Immature natural killer cell (primary cell): Measurements from ENCODE around the gene MEGF8. TPM values are rescaled to one million over a fixed set of nuclear protein-coding genes. Genes with fewer than 3 reads are reported as not detected.

Source experiments
- DNase-seq, 3 donors: peaks; one replicate each; pipeline ENCODE4 v3.0.0; 2022; ENCODE audit warnings: mixed read lengths in 1 of 3
- H3K27ac Mint-ChIP-seq, 6 donors: one replicate each; pipeline ENCODE4 v1.8.0; 2020; ENCODE audit warnings: mixed read lengths in 6 of 6, mild to moderate bottlenecking in 5 of 6, inconsistent platforms in 4 of 6, moderate library complexity in 3 of 6
- H3K27me3 Mint-ChIP-seq, 3 donors: one replicate each; pipeline ENCODE4 v1.8.0; 2020 to 2021; ENCODE audit warnings: low read depth in 3 of 3, mild to moderate bottlenecking in 3 of 3, mixed read lengths in 3 of 3, moderate library complexity in 3 of 3, inconsistent platforms in 1 of 3
- H3K36me3 Mint-ChIP-seq, 3 donors: one replicate each; pipeline ENCODE4 v1.8.0; 2020; ENCODE audit warnings: mixed read lengths in 3 of 3, inconsistent platforms in 2 of 3, mild to moderate bottlenecking in 2 of 3
- H3K4me1 Mint-ChIP-seq, 2 donors: one replicate each; pipeline ENCODE4 v1.8.0; 2020; ENCODE audit warnings: inconsistent platforms in 2 of 2, mild to moderate bottlenecking in 2 of 2, mixed read lengths in 2 of 2, moderate library complexity in 1 of 2
- H3K4me3 Mint-ChIP-seq, 5 donors: one replicate each; pipeline ENCODE4 v1.8.0; 2020; ENCODE audit warnings: mild to moderate bottlenecking in 5 of 5, mixed read lengths in 5 of 5, inconsistent platforms in 3 of 5, moderate library complexity in 3 of 5
- H3K9me3 Mint-ChIP-seq, 6 donors: one replicate each; pipeline ENCODE4 v1.8.0; 2020; ENCODE audit warnings: mild to moderate bottlenecking in 6 of 6, mixed read lengths in 6 of 6, inconsistent platforms in 4 of 6, moderate library complexity in 3 of 6
- polyA plus RNA-seq, 3 donors: library from polyadenylated mRNA; unstranded; fragments of 300-500 nt; fragmentation: Illumina TruSeq; gene quantifications; one replicate each; pipeline ENCODE4 v1.2.3, GENCODE V29; 2021

MEGF8 gene
- polyA plus RNA-seq, 3 donors from 2014 or later, result 0.12 to 0.56 TPM; not detected in 1

- Mint-ChIP-seq H3K27me3 (peaks cover 5 to 8% (median 7%) of the 10 kb centered on the region in 3 donors), H3K4me1 (peaks cover 19 to 20% of the 10 kb centered on the region in 2 donors), H3K4me3 (no peak overlapping the region), H3K9me3 (no peaks in the 10 kb centered on the region), H3K27ac (no peak overlapping the region), H3K36me3 (peaks cover 0 to 9% (median 4%) of the 10 kb centered on the region in 3 donors)
- no peak for DNase-seq
Observed at GRCh38 chr19:42288881-42289555, 36.4 kb upstream of the MEGF8 start.

GRCh38 chr19:42289556-42290041 is 35.8 kb upstream of the MEGF8 start:
- Mint-ChIP-seq H3K4me3 (no peak overlapping the region), H3K36me3 (peaks cover 0 to 9% (median 4%) of the 10 kb centered on the region in 3 donors), H3K27me3 (peaks cover 5 to 8% (median 7%) of the 10 kb centered on the region in 3 donors), H3K9me3 (no peaks in the 10 kb centered on the region), H3K4me1 (peaks cover 19% of the 10 kb centered on the region in 2 donors), H3K27ac (peak overlapping the region in 1 of 6 donors; percentile 34)
- no peak for DNase-seq

GRCh38 chr19:42290136-42290522 is 35.3 kb upstream of the MEGF8 start:
- no peaks in the 10 kb centered on the region for H3K9me3 Mint-ChIP-seq
- no peak for DNase-seq
- no peak overlapping the region for H3K4me3 Mint-ChIP-seq
- H3K36me3 Mint-ChIP-seq, result peaks cover 0 to 9% (median 4%) of the 10 kb centered on the region in 3 donors
- peak overlapping the region in 1 of 6 donors; percentile 34 for H3K27ac Mint-ChIP-seq
- peaks cover 14% of the 10 kb centered on the region in 2 donors for H3K4me1 Mint-ChIP-seq
- H3K27me3 Mint-ChIP-seq, result peaks cover 0 to 3% (median 2%) of the 10 kb centered on the region in 3 donors

- peak; percentile 57 to 65 (median 58) for DNase-seq
- Mint-ChIP-seq H3K4me1 (peaks cover 7 to 8% of the 10 kb centered on the region in 2 donors), H3K27ac (no peak overlapping the region)
Observed at GRCh38 chr19:42290523-42291434, 34.7 kb upstream of the MEGF8 start.

DNA sequence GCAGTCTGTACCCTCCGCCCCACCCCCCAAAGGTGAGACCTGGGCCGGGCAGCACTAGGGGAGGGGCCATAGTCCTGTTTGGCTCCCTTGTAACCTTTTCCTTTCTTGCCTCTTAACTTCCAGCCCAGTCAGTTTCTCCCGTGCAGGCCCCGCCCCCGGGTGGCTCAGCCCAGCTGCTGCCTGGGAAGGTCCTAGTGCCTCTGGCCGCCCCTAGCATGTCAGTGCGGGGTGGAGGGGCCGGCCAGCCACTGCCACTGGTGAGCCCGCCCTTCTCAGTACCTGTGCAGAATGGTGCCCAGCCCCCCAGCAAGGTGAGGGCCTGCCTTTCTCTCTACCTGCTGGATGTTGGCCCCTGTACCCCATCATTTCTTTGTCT is 34.0 kb upstream of the MEGF8 start:
- DNase-seq, result no peak
- Mint-ChIP-seq H3K36me3 (peaks cover 0 to 9% (median 4%) of the 10 kb centered on the region in 3 donors), H3K9me3 (no peaks in the 10 kb centered on the region), H3K4me1 (peaks cover under 1 to 2% of the 10 kb centered on the region in 2 donors), H3K27ac (no peak overlapping the region), H3K4me3 (no peak overlapping the region), H3K27me3 (peaks cover 0 to 2% (median 2%) of the 10 kb centered on the region in 3 donors)

More at GRCh38 chr19:42290523-42291434, 34.7 kb upstream of the MEGF8 start:
- Mint-ChIP-seq H3K36me3 (peaks cover 0 to 9% (median 4%) of the 10 kb centered on the region in 3 donors), H3K27me3 (peaks cover 0 to 2% (median 2%) of the 10 kb centered on the region in 3 donors), H3K9me3 (no peaks in the 10 kb centered on the region), H3K4me3 (no peak overlapping the region)

DNA sequence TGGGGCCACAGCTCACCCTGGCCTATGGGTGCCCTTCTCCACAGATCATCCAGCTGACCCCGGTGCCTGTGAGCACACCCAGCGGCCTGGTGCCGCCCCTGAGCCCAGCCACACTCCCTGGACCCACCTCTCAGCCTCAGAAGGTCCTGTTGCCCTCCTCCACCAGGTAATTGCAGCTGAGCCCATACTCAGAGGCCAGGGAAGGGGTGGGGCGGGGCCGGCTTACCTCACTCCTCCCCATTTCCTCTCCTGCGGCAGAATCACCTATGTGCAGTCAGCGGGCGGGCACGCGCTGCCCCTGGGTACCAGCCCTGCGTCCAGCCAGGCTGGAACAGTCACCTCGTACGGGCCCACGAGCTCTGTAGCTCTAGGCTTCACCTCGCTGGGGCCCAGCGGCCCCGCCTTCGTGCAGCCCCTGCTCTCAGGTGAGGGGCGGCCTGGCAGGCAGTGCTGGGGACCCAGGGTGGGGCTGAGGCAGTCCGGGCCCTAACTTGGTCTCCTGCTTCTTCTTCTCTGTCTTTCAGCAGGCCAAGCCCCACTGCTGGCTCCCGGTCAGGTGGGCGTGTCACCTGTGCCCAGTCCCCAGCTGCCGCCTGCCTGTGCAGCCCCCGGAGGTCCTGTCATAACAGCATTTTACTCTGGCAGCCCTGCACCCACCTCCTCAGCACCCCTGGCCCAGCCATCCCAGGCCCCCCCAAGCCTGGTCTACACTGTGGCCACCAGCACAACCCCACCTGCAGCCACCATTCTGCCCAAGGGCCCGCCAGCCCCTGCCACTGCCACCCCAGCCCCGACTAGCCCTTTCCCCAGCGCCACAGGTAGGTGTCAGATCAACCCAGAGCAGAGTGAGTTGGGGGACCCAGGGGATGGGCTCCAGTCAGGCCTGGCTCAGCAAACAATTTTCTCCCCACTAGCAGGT is 33.1 kb upstream of the MEGF8 start:
- H3K9me3 Mint-ChIP-seq, result no peaks in the 10 kb centered on the region
- H3K27ac Mint-ChIP-seq, result peak overlapping the region in 3 of 6 donors; percentile 2 to 59 (median 9)
- no peak overlapping the region for H3K4me3 Mint-ChIP-seq
- no peaks in the 10 kb centered on the region for H3K4me1 Mint-ChIP-seq
- H3K27me3 Mint-ChIP-seq, result peaks cover 0 to 2% (median 2%) of the 10 kb centered on the region in 3 donors
- no peak for DNase-seq
- H3K36me3 Mint-ChIP-seq, result peaks cover 0 to 9% (median 4%) of the 10 kb centered on the region in 3 donors

DNA sequence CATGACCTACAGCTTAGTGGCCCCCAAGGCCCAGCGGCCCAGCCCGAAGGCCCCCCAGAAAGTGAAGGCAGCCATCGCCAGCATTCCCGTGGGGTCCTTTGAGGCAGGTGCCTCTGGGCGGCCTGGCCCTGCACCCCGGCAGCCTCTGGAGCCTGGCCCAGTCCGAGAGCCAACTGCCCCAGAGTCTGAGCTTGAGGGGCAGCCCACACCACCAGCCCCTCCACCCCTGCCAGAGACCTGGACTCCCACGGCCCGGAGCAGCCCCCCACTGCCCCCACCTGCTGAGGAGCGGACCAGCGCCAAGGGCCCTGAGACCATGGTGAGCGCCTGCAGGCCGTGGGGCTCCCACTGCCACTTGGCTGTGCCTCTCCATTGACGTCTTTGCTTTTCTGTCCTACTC is 32.5 kb upstream of the MEGF8 start:
- peaks cover 0 to 9% (median 4%) of the 10 kb centered on the region in 3 donors for H3K36me3 Mint-ChIP-seq
- no peak for DNase-seq
- peaks cover 0 to 2% (median 2%) of the 10 kb centered on the region in 3 donors for H3K27me3 Mint-ChIP-seq
- H3K9me3 Mint-ChIP-seq, result no peaks in the 10 kb centered on the region
- no peak overlapping the region for H3K4me3 Mint-ChIP-seq
- no peak overlapping the region for H3K27ac Mint-ChIP-seq
- no peaks in the 10 kb centered on the region for H3K4me1 Mint-ChIP-seq

DNA sequence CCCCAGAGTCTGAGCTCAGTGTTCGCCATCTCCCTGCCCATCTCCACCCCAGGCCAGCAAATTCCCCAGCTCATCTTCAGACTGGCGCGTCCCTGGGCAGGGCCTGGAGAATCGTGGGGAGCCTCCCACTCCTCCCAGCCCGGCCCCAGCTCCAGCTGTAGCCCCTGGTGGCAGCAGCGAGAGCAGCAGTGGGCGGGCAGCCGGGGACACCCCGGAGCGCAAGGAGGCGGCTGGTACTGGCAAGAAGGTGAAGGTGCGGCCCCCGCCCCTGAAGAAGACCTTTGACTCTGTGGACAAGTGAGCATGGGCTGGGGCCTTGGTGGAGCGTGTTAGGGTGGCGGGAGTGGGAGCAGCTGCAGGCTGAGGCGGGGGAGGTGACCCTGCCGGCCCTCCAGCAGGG is 31.9 kb upstream of the MEGF8 start:
- H3K27me3 Mint-ChIP-seq, result peaks cover 0 to 2% (median 2%) of the 10 kb centered on the region in 3 donors
- no peak for DNase-seq
- no peaks in the 10 kb centered on the region for H3K9me3 Mint-ChIP-seq
- H3K36me3 Mint-ChIP-seq, result peaks cover 0 to 9% (median 4%) of the 10 kb centered on the region in 3 donors
- H3K27ac Mint-ChIP-seq, result no peak overlapping the region
- no peaks in the 10 kb centered on the region for H3K4me1 Mint-ChIP-seq
- H3K4me3 Mint-ChIP-seq, result no peak overlapping the region

GRCh38 chr19:42293948-42294347 is 31.5 kb upstream of the MEGF8 start:
- H3K4me3 Mint-ChIP-seq, result no peak overlapping the region
- no peak for DNase-seq
- H3K27me3 Mint-ChIP-seq, result peaks cover 0 to 2% (median 2%) of the 10 kb centered on the region in 3 donors
- no peaks in the 10 kb centered on the region for H3K9me3 Mint-ChIP-seq
- H3K27ac Mint-ChIP-seq, result no peak overlapping the region
- peaks cover 0 to 9% (median 4%) of the 10 kb centered on the region in 3 donors for H3K36me3 Mint-ChIP-seq
- H3K4me1 Mint-ChIP-seq, result no peaks in the 10 kb centered on the region

GRCh38 chr19:42294471-42295137 is 30.8 kb upstream of the MEGF8 start:
- H3K27ac Mint-ChIP-seq, result no peak overlapping the region
- H3K4me1 Mint-ChIP-seq, result no peaks in the 10 kb centered on the region
- no peaks in the 10 kb centered on the region for H3K9me3 Mint-ChIP-seq
- no peak overlapping the region for H3K4me3 Mint-ChIP-seq
- peaks cover 0 to 9% (median 4%) of the 10 kb centered on the region in 3 donors for H3K36me3 Mint-ChIP-seq
- peaks cover 0 to 2% (median 2%) of the 10 kb centered on the region in 3 donors for H3K27me3 Mint-ChIP-seq
- no peak for DNase-seq

- Mint-ChIP-seq H3K36me3 (peaks cover 0 to 9% (median 4%) of the 10 kb centered on the region in 3 donors), H3K27me3 (peaks cover 0 to 2% (median 2%) of the 10 kb centered on the region in 3 donors), H3K4me3 (no peak overlapping the region), H3K4me1 (no peaks in the 10 kb centered on the region), H3K9me3 (no peaks in the 10 kb centered on the region), H3K27ac (peak overlapping the region in 1 of 6 donors; percentile 43)
- DNase-seq, result no peak
Observed at GRCh38 chr19:42295342-42295741, 30.1 kb upstream of the MEGF8 start.

DNA sequence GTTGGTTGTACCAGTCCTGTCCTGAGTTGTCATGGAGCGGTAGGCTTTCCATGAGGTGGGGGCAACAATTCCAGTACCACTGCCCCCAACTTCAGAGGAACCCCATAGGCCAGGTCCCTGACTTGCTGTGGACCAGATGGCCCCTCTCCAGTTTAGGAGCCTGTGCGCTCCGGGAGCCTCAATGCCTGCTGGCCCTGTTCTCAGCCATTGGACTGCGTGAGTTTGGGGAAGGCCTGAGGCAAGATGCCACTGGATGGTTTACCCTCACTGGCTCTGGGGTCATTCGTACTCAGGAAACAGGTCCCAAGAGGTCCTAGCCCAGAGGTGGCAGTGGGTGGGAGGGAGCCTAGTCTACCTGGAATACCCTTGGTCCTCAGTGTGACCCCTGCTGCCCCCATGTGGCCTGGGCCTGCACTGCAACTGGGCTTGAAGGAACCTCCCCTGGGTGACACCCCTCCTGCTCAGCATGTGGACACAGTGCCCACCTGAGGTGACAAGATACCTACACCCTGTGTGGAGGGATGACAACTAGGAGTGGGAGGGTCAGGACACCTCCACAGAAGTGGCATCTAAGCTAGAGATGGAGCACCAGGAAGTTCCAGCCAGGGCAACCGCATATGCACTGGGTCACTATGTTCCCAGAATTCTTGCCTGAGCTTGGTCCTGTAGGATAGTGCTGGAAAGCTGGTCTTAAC is 29.5 kb upstream of the MEGF8 start:
- Mint-ChIP-seq H3K27me3 (peaks cover 0 to 2% (median 2%) of the 10 kb centered on the region in 3 donors), H3K27ac (peak overlapping the region in 1 of 6 donors; percentile 43), H3K9me3 (no peaks in the 10 kb centered on the region), H3K4me3 (no peak overlapping the region), H3K4me1 (no peaks in the 10 kb centered on the region), H3K36me3 (peaks cover 0 to 9% (median 4%) of the 10 kb centered on the region in 3 donors)
- peak; percentile 79 to 83 (median 80) for DNase-seq
